Astrocyte of the hippocampus (primary cell): ENCODE data around the gene CCP110.

ENCODE experiments used
- DNase-seq: peaks from one replicate; pipeline ENCODE4 v3.0.0; 2011; ENCODE audit warnings: low read depth, low spot score

CCP110 gene

DNA sequence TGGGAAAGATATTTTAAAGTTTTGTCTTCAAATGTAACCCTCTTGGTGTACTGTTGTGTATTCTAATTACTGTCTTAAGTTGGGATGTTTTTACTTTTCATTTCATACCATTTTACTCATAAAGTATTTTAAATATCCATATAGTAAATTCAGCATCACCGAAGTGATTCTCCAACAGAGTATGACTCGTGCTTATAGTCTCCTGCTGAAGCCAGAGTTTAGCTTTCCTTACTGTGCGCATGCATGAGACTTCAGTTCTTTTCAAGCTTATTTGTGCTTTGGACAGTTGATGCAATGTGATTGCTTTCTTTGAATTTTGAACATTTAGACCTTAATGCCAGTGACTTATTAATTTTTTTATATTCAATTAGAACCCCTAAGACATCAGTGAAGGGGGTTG lies 24.4 kb downstream of the CCP110 start:
- DNase-seq: no peak

DNA sequence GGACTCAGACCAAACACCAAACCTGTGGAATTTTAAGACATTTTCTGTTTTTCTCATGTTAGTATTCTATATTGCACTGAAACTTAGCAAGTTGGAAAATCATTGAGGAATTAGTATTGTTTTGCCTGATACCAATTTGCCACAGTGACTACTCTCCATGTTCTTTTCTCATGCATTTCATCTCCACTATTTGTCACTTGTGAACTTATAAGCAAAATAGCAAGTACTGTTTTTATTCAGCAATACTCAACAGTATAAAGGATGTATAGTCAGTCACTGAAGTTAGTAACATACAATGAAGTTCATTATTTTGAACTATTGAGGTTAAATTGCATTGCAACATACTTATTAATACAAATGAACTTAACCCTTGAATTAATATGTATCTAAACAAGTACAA lies 25.9 kb downstream of the CCP110 start:
- no peak for DNase-seq

DNA sequence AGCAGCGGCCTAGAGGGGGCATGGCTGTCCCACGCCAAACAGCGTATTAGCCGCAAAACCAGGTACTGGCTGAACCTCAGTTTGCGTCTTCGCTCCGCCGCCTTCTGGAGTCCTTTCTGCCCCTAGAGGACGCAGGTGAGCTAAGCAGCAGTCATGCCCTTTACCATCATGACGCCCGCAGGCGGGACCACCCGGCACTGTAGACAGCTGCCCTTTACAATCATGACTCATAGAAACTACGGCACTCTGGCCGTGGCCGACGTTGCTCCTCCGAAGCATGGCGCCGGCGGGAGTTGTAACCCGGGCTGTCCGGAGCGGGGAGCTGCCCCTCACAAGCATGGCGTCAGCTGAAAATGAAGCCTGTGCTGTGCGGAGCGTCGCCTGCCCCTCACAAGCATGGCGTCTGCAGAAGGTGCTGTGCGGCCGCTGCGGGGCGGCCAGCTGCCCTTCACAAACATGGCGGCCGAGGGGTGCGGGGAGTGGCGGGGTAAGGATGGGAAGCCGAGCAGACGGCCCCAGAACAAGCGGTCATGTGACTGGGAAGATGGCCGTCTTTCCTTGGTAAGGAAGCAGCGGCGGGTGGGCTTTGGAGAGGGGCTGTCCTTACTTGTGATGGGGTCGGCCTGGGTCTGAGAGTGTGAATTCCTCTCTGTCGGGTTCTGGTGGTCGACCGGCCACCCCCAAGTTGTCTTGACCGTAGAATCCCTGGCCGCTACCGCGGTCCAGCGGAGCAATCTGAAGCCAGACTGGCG lies 31.6 kb downstream of the CCP110 start, which contains the start of gene VPS35L:
TSS of gene VPS35L (plus strand) at position 518 of the 752 bp plus-strand sequence. CDS start at position 545, 27 bp downstream.
- peak; percentile 100 for DNase-seq

DNA sequence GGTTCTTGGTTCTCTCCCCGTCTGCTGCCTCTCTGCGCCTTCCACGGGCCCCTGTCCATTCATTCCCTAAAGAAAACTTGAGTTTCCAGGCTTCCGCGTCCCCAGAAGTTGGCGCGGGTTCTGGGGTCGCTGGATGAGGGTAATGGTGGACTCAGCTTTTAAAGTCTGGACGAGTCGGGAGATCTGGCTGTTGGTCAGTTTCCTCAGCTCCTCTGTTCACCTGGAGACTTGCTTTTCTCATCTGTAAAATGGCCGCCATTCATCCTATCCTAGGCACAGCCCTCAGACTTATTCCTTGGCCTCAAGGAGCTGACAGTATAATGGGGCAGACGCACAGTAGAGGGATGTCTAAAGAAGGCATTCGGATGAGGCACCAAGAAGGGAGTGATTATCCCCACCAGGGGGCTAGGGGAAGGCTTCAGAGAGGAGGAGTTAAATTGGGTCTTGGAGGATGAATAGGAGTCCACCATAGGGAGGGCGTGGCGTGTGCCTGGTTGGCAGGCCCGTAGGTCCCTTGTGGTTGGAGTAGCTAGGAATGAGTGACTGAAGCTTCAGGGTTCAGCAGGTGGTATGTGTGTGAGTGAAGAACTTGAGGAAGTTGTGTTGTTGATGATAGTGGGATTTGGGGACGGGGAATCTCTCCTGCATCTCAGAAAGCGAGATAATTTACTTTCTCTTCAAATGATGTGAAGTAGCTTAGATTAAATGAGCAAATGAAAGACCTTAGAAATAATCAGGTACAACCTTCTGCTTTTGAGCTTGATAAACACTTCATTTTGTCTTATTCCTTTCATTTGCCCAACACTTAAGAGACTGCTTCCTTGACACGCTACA lies 32.4 kb downstream of the CCP110 start:
- no peak for DNase-seq

DNA sequence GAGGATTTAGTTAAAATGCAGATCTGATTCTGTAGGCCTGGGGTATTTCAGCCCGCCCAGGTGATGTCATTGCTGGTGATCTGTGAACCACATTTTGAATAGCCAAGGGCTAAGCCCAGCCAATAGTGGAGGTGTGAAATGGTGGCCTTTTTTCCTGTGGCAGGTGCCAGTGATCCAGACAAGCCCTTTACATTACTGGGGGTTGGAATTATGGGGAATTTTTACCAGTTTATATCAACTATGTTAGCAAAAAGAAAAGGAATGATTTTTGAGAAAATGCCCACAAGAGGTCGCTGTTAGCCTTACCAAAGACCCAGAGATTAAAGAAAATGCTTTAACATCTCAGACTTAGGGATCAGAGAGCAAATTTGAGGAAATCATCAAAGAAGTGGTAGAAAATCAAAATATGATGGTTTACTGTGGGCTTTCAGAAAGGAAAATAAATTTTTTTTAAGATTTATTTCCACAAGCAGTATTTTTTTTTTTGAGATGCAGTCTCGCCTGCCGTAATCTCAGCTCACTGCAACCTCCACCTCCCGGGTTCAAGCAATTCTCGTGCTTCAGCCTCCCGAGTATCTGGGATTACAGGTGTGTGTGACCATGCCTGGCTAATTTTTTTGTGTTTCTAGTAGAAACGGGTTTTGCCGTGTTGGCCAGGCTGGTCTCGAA lies 35.6 kb downstream of the CCP110 start:
- peak; percentile 76 for DNase-seq

DNA sequence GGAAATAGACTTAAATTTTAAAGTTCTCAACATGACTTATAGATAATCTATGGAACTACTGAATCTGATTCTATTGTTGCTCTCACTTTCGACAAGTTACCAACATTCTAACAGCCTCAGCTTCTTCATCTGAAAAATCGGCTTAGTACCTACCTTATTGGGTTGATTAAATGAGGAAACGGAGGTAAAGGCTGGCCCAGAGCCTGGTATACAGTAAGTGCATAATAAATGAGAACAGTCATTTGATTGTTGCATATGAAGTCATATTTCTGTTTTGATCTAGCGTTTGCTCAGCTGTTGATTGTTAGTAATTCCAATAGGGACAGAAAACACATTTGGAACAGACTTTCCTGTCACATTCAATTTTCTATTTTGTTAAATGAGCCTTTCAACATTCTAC lies 36.3 kb downstream of the CCP110 start:
- no peak for DNase-seq

DNA sequence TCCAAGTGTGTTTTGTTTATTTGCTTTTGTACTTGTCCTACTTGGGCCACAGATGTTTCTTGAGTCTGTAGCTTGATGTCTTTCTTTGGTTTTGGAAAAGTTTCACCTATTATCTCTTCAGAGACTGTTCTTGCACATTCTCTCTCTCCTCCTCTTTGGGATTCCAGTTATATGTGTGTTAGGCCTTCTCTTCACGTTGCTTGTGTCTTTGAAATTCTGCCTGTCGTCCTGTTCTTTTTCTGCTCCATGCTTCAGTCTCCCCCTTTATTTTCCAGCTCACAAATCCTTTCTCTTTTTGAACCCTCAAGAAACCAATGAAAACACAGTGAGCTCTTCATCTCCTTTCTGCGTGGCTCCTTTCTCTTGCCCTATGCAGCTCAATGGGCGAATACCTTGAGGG lies 39.6 kb downstream of the CCP110 start:
- DNase-seq: no peak

DNA sequence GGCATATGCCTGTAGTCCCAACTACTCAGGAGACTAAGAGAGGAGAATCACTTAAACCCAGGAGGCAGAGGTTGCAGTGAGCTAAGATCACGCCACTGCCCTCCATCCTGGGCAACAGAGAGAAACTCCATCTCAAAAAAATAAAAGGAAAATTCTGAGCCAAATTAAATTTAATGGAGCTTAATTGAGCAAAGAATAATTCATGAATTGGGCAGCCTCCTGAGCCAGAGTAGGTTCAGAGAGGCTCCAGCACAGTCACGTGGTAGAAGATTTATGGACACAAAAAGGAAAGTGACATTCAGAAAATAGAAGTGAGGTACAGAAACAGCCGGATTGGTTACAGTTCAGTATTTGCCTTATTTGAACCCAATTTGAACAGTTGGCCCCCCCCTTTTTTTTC lies 42.6 kb downstream of the CCP110 start:
- no peak for DNase-seq

DNA sequence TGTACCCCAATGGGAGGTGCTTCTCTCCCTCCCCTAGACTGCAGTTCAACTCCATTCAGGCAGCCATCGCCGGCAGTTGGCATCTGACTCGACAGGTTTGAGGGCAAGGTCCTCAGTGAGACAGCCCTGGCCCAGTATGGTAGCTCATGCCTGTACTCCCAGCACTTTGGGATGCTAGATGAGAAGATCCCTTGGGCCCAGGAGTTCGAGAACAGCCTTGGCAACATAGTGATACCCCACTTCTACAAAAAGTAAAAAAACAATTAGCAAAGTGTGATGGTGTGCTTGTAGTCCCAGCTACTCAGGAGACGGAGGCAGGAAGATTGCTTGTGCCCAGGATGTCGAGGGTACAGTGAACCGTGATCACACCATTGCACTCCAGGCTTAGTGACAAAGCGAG lies 43.8 kb downstream of the CCP110 start:
- DNase-seq: no peak

DNA sequence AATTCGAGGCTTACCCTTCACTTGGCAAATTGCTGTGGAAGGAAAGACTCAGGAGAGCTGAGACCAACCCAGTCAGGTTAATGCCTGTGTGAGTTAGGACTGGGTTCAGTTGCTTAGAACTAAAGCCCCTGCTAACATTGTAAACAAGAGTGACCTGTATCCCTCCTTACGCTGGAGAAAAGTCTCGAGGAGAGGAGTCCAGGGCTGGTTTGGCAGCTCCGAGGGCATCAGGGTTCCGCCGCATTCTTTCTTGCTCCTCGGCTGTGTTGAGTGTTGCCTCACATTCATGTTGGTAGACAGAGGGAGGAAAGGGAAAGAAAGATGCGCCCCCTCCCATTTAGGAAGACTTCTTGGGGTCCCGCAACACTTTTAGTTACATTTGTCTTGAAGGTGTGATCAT lies 50.3 kb downstream of the CCP110 start:
- DNase-seq: no peak

DNA sequence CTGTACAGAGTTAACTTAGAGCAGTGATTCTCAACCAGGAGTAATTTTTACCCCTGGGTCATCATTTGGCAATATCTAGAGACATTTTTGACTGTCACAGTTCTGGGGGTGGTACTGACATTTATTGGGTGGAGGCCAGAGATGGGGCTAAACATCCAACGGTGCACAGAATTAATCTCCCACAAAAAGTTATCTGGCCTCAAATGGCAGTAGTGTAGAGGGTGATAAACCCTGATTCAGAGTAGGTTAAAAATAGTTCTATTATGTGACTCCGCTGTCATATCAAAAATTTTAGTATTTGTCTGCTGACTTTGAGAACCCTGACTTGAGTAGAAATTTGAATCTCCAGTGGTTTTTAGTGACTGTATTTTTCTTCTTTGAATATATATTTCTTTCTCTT lies 50.9 kb downstream of the CCP110 start:
- DNase-seq: no peak

DNA sequence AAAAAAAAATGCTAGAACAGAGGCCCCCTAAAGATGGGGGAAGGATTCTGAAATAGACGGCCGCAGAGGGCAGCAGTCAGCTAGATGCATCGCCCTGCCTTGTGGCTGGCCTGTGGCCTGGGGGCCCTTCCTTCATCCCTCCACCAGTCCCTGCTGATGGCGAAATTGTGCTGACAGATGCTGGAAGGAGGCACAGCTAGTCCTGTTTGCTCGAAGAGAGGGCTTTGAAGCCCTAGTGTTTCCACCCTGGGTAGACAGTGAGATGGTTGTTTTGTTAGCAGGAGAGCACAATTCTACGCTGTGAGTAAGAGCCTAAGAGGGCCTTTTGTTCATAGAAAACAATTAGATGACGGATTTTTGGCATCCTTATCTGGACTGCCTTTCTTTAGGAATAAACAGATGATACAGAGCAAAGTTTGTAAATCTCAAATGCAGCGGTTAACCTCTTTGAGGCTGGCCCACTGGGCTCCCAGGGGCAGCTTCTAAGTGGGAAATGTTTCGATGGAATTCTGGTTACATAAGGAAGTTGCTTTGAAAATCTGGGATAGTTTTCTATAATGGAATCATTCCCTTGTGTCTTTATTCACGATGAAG lies 54.7 kb downstream of the CCP110 start:
- peak; percentile 66 for DNase-seq

DNA sequence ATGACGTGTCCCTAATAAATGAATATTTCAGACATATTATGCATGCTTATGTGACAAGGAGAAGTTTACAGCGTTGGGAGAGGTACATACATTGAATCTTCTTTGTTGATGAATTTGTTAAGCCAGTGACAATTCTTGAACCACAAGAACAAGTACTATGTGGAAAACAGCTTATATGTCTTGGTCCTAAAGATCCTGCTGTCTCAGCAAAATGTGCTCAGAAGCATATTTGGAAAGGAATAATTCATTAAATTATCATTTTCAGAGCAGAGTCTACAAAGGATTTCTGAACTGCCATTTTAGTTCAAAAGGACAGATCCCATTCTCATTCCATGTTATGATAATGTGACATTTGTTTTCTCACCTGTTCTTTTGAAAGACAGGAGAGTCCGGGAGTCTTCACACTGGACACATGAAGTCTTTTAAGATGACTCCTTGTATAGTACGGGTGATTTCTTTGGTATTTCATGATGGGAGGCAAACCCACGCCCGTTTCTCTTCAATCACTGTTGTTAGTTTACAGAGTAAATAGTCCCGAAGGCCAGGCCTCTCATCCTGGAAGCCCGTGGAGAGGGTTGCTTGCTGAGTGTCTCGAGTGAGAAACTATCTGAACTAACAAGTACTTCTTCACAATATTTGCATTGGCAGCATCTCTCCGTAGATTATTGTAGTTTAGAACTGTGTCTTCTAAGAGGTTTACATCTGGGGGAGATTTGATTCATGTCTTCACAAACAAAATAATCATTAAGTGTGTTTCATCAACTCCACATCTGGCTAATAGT lies 58.5 kb downstream of the CCP110 start:
- no peak for DNase-seq

DNA sequence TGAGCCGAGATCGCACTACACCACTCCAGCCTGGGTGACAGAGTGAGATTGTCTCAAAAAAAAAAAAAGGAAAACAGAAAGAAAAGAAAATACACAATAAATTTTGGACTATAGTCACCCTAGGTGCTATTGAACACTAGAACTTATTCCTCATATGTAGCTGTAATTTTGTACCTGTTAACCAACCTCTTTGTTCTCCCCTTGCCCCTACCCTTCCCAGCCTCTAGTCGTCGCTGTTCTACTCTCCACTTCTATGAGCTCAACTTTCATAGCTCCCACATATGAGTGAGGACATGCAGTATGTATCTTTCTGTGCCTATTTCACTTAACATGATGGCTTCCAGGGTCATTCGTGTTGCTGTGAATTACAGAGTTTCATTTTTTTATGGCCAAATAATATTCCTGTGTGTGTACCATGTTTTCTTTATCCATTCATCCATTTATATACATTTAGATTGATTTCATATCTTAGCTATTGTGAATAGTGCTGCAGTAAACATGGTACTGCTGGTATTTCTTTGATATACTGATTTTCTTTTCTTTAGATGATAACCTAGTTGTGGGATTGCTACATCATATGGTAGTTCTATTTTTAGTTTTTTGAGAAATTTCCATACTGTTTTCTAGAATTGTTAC lies 60.0 kb downstream of the CCP110 start:
- DNase-seq: peak; percentile 70

DNA sequence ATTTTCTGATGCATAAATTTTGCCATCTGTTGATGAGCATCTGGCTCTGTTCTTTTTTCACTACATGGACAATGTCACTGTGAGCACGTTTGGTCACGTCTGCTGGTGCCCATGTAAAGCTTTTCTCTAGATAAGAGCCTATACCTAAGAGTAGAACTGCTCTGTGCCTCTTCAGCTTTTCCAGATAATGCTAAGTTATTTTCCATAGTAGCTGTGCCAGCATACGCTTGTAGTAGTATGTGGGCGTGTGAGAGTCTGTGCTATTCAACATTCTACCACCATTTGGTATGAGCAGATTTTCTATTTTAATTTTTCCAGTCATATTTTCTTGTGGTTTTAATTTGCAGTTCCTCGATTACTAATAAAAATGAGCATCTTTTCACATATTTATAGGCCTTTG lies 64.9 kb downstream of the CCP110 start:
- DNase-seq: no peak

DNA sequence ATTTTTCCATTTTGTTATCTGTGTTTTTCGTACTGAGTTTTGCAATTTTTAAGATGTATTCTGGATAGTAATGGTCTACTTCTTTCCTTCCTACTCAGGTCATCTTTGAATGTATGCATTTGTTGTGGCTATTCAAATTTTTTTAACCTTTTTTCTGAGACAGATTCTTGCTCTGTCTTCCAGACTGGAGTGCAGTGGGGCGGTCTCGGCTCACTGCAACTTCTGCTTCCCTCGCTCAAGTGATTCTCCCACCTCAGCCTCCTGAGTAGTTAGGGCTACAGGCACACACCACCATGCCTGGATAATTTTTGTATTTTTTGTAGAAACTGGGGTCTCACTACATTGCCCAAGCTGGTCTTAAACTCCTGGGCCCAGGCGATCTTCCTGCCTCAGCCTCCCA lies 65.4 kb downstream of the CCP110 start:
- DNase-seq: no peak

DNA sequence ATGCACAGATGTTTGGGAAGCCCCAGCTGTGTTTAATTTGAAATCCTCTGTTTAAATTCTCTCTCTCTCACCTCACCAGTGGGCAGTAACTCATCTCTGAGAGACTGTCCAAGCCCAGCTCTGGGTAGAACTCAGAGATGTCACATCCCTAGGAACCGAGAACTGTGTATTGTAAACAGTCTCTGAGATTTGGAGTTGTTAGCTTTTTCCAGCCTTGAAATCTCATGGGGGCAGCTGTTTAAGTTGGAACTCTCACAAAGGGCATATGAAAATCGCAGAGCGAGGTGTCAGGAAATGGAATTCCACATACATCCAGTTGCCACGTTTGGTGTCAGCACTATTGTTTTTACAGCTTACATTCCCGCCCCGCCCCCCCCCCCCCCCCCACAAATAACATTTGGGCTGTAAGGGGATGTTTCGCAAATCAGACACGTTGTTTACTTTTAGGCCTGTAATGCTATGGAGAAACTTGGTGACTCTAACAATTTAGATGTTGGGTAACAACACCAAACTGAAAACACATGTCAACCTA lies 66.1 kb downstream of the CCP110 start:
- DNase-seq: peak; percentile 30

DNA sequence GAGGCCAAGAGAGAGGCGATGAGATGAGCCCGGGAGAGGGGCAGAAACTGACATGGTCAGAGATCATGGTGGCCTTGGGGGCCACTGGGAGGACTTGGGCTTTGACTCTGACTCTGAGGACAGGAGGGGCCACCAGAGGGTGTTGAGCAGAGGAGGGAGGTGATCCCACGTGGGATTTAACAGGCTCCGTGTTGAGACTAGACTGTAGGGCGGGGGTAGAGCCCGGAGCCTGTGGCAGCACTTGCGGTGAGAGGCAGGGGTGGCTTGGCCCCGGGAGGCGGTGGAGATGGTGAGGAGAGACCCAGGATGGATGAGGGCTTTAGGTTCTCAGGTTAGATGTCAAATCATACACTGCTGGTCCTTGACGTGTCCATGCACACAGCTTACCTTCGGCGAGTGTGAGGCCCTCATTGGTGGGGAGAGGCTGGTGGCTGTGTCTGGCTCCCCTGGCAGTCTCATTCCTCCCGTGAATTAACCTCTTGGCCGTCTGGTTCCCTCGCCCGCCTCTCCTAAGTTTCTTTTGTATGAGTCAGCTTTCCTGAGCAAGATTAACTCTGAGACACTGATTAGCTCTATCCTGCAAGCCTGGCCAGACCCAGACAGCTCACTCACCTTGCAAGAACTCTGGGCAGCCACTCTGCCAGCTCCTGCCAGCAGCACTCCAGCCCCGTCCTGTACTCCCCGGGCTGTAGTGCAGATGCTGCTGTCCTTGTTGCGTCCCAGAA lies 71.5 kb downstream of the CCP110 start:
- peak; percentile 89 for DNase-seq

DNA sequence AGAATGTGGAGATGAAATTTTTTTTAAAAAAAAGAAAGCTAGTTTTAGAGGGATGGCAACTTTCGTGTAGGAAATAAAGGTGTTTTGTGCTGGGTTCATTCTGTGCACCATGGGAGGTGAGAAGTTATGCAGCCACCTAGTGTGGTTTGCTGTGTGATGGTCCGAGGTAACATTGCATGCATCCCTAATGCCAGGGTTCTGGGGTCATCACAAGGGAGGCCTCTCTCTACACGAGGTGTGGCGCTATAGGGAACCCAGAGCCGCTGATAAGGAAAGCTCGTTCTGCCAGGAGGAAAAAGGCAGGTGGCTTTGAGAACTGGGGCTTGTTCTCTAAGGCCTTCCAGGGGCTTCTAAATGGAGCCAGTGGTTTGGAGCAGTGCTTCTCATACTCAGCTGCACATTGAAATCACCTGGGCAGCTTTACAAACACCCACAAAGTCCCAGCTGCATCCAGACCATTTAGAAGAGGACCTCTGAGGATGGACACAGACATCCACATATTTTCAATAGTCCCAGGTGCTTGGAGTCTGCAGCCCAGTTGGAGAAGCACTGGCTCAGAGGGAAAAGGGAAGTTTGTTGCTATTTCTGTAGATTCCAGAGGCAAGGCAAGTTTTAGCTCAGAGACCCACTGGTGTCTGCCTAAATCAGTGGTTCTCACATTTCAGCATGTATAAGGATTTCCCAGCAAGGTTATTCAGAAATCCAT lies 75.2 kb downstream of the CCP110 start:
- no peak for DNase-seq
